ENCODE measurements around the gene GPR143. TPM values are rescaled to one million over a fixed set of nuclear protein-coding genes. Genes with fewer than 3 reads are reported as not detected.

GPR143 gene
- total RNA-seq, 1 donor from 2014 or later = 16.8 TPM

GRCh38 chrX:9749146-9749692, 16.4 kb downstream of the GPR143 start:
- Mint-ChIP-seq H3K4me3 (ENCODE audit: unreplicated experiment) (no peak overlapping the region), H3K9me3 (ENCODE audit: unreplicated experiment) (no peaks in the 10 kb centered on the region), H3K4me1 (ENCODE audit: unreplicated experiment) (peaks cover 32% of the 10 kb centered on the region), H3K27me3 (ENCODE audit: unreplicated experiment) (no peaks in the 10 kb centered on the region), H3K36me3 (ENCODE audit: low read depth, unreplicated experiment) (no peaks in the 10 kb centered on the region), H3K27ac (ENCODE audit: unreplicated experiment) (no peak overlapping the region)
- DNase-seq (ENCODE audit: low spot score) = no peak
- no peak for TF ChIP-seq CTCF (IDR thresholded peaks at IDR 0.05; ENCODE audit: unreplicated experiment)

DNA sequence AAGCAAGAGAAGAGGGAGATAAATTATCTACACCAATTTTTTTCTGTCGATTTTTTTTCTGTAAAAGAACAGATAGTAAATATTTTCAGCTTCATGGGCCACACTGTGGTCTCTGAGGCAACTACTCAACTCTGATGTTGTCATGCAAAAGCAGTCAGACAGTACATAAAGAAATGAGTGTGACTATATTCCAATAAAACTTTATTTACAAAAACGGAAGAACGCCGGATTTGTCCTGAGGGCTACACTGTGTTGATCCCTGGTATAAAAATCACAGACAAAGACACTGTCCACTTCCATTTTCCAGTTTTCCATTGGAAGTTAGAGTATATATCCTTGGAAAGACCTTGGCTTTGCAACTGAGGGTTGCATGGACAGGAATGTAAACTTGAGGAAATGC, 18.0 kb downstream of the GPR143 start:
- Mint-ChIP-seq H3K4me3 (ENCODE audit: unreplicated experiment) (no peak overlapping the region), H3K4me1 (ENCODE audit: unreplicated experiment) (peaks cover 32% of the 10 kb centered on the region), H3K27me3 (ENCODE audit: unreplicated experiment) (no peaks in the 10 kb centered on the region), H3K36me3 (ENCODE audit: low read depth, unreplicated experiment) (no peaks in the 10 kb centered on the region), H3K27ac (ENCODE audit: unreplicated experiment) (no peak overlapping the region), H3K9me3 (ENCODE audit: unreplicated experiment) (no peaks in the 10 kb centered on the region)
- TF ChIP-seq CTCF (IDR thresholded peaks at IDR 0.05; ENCODE audit: unreplicated experiment) = no peak
- no peak for DNase-seq (ENCODE audit: low spot score)

DNA sequence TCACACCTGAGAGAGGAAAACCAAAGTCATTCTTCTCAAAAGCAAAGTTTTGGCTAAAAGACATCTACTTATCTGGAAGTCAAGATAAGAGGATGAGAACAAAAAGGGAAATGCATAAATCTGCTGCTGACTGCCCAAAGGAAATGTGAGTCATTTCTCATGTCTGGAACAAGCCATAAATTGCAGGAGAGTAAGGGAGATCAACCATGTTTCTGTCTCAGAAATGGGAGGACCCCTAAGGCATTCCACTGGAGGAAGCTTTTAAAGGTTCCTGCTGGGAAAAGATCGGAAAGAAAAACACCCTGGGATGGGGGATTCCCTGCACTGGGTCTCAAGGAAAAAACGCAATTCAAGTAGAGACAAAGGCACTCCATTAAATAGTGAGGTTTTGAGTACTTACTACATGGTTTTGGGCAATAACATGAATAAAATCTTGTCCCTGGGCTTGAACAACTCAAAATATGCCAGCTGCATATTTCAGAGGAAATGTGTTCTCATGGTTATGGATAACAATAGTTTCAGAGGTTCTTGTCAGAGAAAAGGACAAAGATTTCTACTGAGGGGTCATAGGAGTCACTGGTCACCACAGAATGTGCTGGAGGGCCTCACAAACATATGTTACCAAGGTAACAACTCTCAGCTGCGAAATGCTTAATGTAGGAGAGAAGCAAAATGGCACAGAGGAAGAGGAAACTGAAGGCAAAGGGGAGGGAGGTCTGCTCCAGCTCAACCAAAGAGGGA, 19.3 kb downstream of the GPR143 start:
- Mint-ChIP-seq H3K4me3 (ENCODE audit: unreplicated experiment) (peak overlapping the region; percentile 19), H3K9me3 (ENCODE audit: unreplicated experiment) (no peaks in the 10 kb centered on the region), H3K4me1 (ENCODE audit: unreplicated experiment) (peaks cover 32% of the 10 kb centered on the region), H3K36me3 (ENCODE audit: low read depth, unreplicated experiment) (no peaks in the 10 kb centered on the region), H3K27me3 (ENCODE audit: unreplicated experiment) (no peaks in the 10 kb centered on the region), H3K27ac (ENCODE audit: unreplicated experiment) (peak overlapping the region; percentile 99)
- DNase-seq (ENCODE audit: low spot score) = no peak
- no peak for TF ChIP-seq CTCF (IDR thresholded peaks at IDR 0.05; ENCODE audit: unreplicated experiment)

DNA sequence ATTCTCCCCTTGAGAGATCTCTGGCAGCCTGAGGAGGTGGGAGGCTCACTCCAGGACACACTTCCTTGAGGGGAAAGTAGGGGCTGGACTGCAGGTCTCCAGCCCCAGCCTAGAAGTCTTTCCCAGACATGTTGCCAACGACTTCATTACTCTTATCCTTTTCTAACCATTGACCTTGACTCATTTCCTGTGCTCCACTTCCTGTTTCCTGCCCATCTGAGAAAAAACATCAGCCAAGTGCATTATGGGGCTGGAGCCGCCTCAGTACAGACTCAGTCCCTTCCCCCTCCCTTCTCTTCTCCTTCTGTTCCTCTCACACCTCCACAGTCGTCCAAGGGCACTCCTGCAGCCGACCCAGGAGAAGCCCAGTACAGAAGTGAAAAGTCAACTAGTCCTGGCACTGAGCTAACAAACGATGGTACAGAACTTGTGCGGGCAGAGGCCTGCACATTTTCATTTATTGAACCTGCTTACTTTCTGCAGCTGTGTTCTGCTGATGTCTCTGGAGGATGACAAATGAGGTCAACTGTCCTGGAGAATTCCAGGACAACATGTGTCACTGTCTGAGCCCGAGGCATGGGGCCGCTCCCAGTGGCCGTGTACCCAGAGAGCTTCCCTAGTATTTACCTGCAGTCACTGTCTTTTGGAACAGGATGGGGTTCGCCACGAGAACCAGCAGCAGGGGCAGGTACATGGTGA, 20.1 kb downstream of the GPR143 start:
- Mint-ChIP-seq H3K27ac (ENCODE audit: unreplicated experiment) (peak overlapping the region; percentile 99), H3K27me3 (ENCODE audit: unreplicated experiment) (no peaks in the 10 kb centered on the region), H3K36me3 (ENCODE audit: low read depth, unreplicated experiment) (no peaks in the 10 kb centered on the region), H3K9me3 (ENCODE audit: unreplicated experiment) (no peaks in the 10 kb centered on the region), H3K4me1 (ENCODE audit: unreplicated experiment) (peaks cover 32% of the 10 kb centered on the region), H3K4me3 (ENCODE audit: unreplicated experiment) (peak overlapping the region; percentile 19)
- DNase-seq (ENCODE audit: low spot score) = peak; percentile 29
- no peak for TF ChIP-seq CTCF (IDR thresholded peaks at IDR 0.05; ENCODE audit: unreplicated experiment)

- no peak for TF ChIP-seq CTCF (IDR thresholded peaks at IDR 0.05; ENCODE audit: unreplicated experiment)
- Mint-ChIP-seq H3K36me3 (ENCODE audit: low read depth, unreplicated experiment) (peaks cover 12% of the 10 kb centered on the region), H3K4me3 (ENCODE audit: unreplicated experiment) (no peak overlapping the region), H3K27me3 (ENCODE audit: unreplicated experiment) (no peaks in the 10 kb centered on the region), H3K4me1 (ENCODE audit: unreplicated experiment) (no peaks in the 10 kb centered on the region), H3K27ac (ENCODE audit: unreplicated experiment) (no peak overlapping the region), H3K9me3 (ENCODE audit: unreplicated experiment) (no peaks in the 10 kb centered on the region)
- DNase-seq (ENCODE audit: low spot score) = no peak
These were observed 26.5 kb downstream of the GPR143 start for GRCh38 chrX:9739130-9739529.
